NCI-H1105 treated with DMSO at 0.1 percent for 48 hours (cell line): ENCODE data around the gene ATP5MC3.
A peak's percentile ranks its signal among the peaks of the same experiment; 100 is the strongest.

Experiments
- DNase-seq: peaks from one replicate; lab custom pipeline; 2025; lab: John Stamatoyannopoulos, UW

Gene ATP5MC3

DNA sequence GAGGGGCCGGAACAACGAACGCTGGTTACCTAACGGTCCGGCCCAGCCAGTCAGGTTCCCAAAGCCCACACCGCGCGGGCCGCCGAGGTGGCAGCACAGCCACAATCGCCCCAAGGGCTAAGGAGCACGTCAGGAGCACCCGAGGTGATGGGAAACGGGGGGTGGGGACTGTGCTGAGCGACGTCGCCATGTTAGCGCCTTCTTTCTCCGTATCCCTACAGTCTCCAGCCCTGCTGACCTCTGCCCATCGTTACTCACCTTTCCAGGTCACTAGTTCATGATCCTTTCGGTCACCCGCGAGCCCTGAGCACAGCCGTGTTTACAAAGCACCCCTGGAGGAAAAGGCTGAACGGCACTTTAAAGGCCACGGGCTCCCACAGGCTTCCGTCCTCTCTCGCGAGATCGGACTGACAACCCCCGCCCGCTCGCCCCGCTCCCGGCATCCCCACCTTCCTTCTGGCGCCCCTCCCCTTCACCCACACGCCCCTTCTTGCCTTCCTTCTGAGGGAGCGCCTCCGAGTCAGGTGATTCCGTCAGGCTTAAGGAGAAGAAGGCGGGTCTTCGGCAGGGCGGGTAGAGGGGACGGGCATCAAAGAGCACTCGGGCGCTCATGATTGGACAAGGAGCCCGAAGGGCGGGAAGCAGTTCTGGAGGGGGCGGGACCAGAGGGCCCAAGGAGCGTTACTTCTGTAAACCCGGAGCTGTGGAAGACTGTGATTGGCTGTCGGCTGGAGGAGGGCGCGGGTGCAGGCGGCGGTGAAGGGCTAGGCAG is 13.5 kb downstream of the ATP5MC3 start, which contains the start of gene ATF2:
Gene ATF2, minus strand, starts transcription at position 412 of the 772 bp plus-strand sequence. CDS start 31,760 bp downstream, outside the sequence.
- peak; percentile 97 for DNase-seq

DNA sequence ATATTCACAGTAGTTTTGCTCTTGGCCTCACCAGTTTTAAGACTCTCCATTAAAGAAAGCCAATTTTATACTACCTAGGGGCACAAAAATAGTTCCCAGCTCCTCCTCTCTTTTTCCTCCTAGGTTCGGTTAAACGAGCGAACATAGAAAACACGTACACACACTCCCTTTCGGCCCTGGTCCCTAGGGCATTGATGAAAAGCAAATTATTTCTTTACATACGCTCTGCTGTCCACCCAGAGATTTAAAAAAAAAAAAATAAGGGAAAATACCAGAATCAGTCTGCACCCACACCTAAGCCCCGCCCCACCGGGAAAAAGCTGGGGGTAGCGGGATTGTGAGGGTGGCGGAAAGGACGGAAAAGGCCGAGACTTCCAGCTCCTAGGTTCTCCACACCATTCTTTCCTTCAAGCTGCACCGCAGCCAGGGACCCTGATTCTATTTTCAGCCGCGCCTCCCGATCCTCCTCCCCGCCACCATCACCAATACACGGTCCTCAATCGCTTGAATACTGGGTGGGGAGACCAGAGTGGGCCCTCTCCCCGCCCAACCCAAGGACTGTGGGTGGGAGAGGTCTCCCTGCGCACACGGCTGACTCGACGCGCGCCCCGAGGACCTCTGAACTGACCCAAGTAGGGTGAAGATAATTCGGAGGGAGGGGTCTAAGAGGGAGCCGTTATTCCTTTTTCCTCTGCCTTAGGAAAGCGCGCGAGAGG is 14.3 kb downstream of the ATP5MC3 start:
- peak; percentile 45 for DNase-seq

DNA sequence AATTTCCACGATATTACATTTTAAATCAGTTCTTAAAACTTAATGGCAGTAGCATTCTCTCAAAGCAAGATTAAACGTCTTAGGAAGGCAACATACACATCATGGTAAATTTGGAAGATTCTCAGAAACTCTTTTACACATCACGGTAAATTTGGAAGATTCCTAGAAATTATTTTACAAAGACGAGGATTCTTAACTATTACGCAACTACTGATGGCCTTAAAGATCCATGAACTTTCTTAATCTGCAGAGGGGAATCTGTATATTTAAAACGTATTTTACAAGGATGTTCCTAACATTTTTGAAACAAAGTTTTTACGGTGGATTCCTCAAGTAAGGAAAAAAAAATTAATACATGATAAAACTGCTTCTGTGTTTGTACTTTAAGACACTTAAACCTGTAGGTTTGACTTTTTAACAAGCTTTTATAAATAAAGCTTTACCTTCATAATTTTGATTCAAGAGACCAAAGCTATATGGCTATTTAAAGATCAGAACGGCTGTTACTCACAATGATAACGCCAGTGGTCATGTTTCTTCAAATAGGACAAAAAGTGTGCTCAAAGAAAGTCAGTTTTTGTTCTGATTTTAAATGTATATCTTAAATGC is 15.2 kb downstream of the ATP5MC3 start:
- DNase-seq = no peak

DNA sequence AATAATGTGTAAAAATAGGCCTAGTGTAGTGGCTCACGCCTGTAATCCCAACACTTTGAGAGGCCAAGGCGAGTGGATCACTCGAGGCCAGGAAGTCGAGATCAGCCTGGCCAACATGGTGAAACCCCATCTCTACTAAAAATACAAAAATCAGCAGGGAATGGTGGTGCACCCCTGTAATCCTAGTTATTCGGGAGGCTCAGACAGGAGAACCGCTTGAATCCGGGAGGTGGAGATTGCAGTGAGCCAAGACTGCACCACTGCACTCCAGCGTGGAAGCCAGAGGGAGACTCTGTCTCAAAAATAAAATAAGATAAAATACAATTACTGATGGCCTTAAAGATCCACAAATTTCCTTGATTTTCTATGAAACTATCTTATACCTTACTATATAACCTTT is 17.3 kb downstream of the ATP5MC3 start:
- DNase-seq = no peak

DNA sequence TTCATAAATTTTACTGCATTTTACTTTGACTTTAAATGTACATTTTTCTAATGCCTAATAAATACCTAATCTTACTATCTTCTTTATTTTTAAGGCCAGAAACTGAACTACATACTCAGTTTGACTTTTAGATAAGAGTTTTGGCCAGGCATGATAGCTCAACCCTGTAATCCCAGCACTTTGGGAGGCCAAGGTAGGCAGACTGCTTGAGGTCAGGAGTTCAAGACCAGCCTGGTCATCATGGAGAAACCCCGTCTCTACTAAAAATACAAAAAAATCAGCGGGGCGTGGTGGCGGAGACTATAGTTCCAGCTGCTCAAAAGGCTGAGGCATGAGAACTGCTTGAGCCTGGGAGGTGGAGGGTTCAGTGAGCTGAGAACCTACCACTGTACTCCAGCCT is 22.6 kb downstream of the ATP5MC3 start:
- no peak for DNase-seq

DNA sequence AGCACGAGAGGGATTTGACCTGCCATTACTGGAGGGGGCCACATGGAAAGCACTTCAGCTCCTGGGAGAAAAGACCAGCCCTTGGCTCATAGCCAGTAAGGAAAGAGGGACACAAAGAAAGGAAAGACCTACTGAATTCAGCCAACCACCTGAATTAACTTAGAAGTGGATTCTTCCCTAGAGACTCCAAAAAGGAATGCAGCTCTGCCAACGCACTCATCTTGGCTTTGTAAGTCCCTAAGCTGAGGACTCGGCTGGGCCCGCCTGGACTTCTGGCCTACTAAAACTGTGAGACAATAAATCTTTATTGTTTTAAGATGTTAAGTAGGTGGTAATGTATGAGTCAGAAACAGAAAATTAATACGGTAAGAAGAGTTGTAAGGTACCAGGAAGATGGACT is 25.0 kb downstream of the ATP5MC3 start:
- DNase-seq = no peak

DNA sequence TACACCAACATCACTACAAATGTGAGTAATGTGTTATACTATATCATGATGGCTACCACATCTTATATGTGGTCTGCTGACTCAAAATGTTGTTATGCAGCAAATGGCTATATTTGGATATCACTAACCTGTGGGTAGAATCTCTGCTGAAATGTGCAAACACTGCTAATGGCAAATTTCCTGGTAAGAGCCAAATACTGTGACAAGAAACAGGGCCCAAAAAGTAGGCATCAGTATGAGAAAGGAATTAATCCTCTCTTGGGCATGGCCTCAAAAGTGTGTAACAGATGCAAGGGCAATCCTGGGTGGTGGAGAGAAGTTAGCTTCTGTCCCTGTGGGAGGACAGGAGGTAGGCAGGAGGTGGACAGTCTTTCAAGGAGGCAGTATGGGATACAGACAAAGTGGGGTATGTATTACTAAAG is 26.8 kb downstream of the ATP5MC3 start:
- DNase-seq = no peak

DNA sequence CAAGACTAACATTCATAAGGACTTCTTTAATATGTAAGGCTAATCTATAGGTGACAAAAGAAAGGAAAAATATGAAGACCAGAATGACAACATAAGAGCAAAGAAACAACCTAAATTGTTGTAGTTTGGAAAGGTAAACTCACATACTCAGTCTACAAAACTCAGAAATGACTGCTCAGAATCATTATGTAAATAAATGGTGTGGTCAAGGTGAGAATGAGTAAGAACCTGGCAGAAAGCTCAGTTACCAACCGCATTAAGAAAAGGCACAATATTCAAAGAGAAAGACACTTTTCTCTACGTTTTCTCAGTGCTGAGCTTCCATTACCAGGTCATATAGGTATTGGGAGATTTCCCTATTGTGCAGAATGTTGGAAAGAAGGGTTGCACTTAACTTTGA is 29.3 kb downstream of the ATP5MC3 start:
- DNase-seq = no peak

DNA sequence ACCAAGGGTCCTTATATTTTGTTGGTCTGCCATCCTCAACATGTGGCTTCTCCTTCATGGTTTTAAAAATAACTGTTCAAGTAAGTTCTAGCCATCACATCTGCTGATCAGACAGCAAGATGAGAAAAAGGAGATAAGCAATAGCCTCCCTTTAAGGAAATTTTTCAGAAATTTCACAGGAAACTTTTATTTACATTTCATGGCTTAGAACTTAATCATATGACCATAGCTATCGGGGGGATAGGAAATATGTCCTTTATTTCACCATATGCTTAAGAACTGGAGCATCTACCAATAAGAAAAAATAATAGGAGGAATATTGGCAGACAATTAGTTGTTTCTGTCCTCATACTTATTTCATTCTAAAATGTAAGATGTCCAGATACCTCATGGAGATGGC is 29.7 kb downstream of the ATP5MC3 start:
- DNase-seq = no peak

DNA sequence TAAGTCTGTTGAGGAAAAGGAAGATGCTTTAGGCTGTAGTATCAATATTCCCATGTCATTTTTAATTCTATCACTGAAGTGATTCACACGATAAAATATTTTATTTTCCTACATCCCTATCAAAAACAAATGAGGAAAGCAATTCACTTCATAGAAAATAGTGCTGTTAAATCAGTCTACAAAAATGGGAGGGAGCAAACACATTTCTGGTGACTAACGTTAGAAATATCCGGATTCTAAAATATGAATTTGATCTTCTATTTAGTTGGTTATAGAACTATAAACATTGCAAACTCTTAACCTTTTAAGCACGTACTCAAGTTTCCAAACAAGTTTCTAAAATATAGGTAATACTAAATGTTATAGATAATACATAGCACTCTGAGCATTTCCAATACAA is 34.3 kb downstream of the ATP5MC3 start:
- no peak for DNase-seq

DNA sequence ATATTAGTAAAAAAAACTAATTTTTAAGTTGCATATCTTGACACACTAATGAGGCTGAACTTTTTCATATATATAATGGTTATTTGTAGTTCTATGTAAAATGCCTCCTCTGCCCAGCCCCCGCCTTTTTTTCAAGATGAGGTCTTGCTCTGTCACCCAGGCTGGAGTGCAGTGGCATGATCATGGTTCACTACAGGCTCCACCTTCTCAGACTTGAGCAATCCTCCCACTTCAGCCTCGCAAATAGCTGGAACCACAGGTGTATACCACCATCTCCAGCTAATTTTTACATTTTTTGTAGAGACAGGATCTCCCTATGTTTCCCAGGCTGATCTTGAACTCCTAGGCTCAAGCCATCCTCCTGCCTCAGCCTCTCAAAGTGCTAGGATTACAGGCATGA is 37.8 kb downstream of the ATP5MC3 start:
- no peak for DNase-seq

DNA sequence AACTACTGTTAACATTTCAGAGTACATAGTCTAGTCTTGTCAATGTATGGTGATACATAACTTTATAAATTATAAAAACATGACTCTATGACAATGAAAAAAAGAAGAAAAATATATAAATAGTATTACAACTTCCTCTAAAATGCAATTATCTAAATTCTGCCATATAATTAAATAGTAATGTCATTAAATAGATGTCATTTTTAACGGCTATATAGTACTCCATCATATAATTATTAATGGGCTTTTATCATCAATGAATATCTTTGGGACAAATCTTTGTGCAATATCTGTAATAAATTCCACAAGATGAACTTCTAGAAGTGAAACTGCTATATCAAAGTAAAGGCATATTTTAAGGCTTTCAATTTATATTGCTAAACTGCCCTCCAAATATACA is 38.3 kb downstream of the ATP5MC3 start:
- DNase-seq = no peak

DNA sequence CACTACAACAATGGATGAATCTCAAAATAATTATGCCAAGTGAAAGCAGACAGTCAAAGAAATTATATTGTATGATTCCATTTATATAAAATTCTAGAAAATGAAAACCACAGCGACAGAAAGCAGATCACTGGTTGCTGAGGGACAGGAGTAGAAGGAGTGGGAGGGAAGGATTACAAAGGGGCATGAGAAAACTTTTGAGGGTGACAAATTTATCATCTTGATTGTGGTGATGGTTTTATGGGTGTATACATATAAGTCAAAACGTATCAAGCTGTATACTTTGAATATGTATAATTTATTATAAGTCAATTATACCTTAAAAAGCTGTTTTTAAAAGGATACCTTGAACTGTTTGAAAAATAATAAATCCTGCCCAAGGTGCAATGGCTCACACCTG is 41.2 kb downstream of the ATP5MC3 start:
- no peak for DNase-seq

DNA sequence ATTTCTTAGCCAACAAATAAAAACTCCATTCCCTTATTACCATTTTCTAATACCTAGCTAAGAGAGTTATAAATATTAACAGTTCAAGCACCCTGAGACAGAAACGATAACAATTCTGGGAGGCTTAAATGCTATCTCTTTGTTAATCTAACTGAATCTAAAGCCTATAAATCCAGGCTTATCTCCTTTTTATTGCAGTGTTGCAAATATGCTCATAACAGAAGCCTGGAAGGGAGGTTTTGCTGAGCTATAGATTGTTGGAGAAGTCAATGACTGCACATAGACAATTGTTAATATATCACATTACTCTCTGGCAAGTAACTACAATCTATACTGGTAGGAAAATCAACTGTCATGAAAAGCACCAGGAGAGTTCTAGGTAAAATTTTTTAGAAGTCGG is 43.7 kb downstream of the ATP5MC3 start:
- DNase-seq = no peak

DNA sequence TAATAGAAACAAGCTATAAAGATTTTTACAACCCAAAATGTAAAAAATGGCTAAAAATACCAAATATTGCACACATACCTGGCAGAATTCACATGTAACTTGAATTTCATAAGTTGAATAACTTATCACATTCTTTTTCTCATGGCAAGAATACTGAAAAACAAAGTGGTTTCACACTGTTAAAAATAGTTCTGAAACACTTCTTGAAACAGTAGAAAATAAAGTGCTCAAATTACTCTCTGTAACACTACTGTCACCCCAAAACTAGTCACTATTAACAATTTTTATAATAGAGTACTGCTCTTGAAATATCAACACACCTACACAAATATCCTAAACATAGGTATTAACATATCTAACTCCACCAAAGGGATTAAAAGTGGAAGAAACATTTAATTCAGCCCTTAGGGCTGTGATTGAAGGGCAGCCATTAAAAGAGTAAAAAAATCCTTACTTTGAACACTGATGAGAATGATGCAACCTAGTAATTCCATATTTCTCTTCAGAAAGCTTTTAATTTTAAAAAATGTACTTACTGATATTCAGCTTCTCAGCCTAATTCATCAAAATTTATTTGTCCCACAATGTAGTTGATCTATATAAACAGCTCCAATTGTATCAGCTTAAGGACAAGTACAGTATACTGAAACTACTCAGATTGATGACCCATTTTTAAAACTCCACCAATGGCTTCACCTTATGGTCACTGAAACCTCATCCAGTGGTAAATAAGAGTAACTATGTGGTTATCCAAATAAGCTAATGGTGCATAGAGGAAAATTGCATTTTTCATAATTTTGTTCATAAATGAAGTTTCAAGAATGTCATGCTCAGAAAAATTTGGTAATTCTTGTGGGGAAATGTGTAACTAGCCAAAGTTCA is 44.9 kb downstream of the ATP5MC3 start:
- no peak for DNase-seq

DNA sequence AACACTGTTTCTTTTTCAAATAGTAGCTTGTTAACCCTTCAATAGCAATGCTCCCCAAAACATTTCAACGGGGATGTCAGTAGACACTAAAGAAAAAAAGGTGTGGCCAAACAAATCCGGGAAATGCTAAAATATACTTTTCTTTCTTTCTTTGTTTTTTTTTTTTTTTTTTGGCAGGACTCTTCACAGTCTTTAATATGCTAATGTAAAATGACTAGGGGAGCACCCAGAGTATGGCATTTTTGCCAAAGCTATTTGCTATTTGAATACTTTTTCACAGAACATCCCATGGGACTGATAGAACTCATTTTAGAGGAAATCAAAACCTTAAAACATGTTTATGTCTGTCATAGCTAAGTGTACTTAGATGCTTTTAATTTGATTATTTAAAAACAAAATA is 45.6 kb downstream of the ATP5MC3 start:
- DNase-seq = no peak

DNA sequence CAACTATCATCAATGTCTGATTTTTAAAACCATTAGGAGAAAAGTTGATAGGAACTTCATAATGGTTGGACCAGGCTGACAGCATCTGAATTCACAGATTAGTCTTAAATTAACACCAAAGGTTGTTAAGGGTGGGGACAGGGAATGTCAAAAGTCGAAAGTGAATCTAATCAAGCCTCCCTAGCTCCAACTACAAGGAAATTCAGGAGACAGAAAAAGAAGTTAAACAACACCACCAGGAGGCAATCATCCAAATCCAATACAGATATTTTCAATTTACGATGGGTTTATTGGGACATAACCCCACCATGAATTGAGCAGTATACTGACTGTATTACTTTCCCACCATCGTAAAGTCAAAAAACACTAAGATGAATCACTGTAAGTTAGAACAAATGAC is 46.3 kb downstream of the ATP5MC3 start:
- no peak for DNase-seq

DNA sequence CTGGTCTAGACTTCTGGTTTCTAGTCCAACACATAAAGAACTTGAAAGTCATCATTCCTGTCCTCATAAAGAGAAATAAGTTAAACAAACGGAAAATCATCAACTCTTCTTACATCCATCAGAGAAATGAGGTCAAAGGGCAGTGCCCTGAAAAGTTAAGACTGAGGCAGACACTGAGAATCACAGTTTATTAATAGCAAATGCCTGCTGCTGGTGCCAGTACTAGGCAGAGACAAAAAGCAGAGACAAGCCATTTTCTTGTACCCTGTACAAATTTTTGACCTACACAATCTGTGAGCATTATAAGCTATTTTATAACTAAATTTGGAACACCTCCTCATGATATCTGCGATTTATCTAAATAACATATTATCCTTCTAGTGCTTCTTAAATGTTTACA is 50.3 kb downstream of the ATP5MC3 start:
- no peak for DNase-seq

DNA sequence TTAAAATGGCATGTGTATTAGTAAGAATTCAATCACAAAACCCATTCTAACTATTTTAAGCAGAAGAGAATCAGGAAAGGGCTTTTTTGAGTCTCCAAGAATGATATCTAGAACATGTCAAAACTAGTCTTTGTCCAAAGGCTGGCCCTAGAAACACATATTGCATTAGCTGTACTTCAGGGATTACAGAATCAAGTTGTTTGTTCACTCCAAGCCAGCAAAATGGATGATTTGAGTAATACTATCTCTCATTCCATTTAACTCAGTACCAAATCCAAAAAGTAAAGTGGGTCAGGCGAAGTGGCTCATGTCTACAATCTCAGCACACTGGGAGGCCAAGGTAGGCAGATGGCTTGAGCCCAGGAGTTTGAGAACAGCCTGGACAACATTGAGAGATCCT is 54.8 kb downstream of the ATP5MC3 start:
- no peak for DNase-seq
